ENCODE measurements around the gene LETMD1. TPM values are rescaled to one million over a fixed set of nuclear protein-coding genes. Genes with fewer than 3 reads are reported as not detected.

Gene LETMD1
- total RNA-seq, 1 donor from 2014 or later, result 37.1 TPM

- Mint-ChIP-seq H3K27me3 (ENCODE audit: unreplicated experiment) (peaks cover 3% of the 10 kb centered on the region), H3K4me3 (ENCODE audit: unreplicated experiment) (no peak overlapping the region), H3K27ac (ENCODE audit: unreplicated experiment) (no peak overlapping the region), H3K4me1 (ENCODE audit: low read depth, unreplicated experiment) (peaks cover 12% of the 10 kb centered on the region), H3K9me3 (ENCODE audit: unreplicated experiment) (no peaks in the 10 kb centered on the region), H3K36me3 (ENCODE audit: unreplicated experiment) (no peaks in the 10 kb centered on the region)
- DNase-seq, result no peak
- no peak for TF ChIP-seq CTCF (IDR thresholded peaks at IDR 0.05; ENCODE audit: partially characterized antibody, unreplicated experiment)
Observed at GRCh38 chr12:51028126-51028812, 19.9 kb upstream of the LETMD1 start.

- Mint-ChIP-seq H3K27ac (ENCODE audit: unreplicated experiment) (no peak overlapping the region), H3K36me3 (ENCODE audit: unreplicated experiment) (no peaks in the 10 kb centered on the region), H3K4me3 (ENCODE audit: unreplicated experiment) (no peak overlapping the region), H3K27me3 (ENCODE audit: unreplicated experiment) (peaks cover 3% of the 10 kb centered on the region), H3K4me1 (ENCODE audit: low read depth, unreplicated experiment) (peaks cover 12% of the 10 kb centered on the region), H3K9me3 (ENCODE audit: unreplicated experiment) (no peaks in the 10 kb centered on the region)
- DNase-seq, result no peak
- no peak for TF ChIP-seq CTCF (IDR thresholded peaks at IDR 0.05; ENCODE audit: partially characterized antibody, unreplicated experiment)
Observed at GRCh38 chr12:51028813-51029150, 19.3 kb upstream of the LETMD1 start.

- no peak for TF ChIP-seq CTCF (IDR thresholded peaks at IDR 0.05; ENCODE audit: partially characterized antibody, unreplicated experiment)
- H3K27me3 Mint-ChIP-seq (ENCODE audit: unreplicated experiment), result no peaks in the 10 kb centered on the region
- H3K27ac Mint-ChIP-seq (ENCODE audit: unreplicated experiment), result no peak overlapping the region
Observed at GRCh38 chr12:51033048-51033447, 15.1 kb upstream of the LETMD1 start.

GRCh38 chr12:51033457-51034089, 14.6 kb upstream of the LETMD1 start:
- Mint-ChIP-seq H3K27ac (ENCODE audit: unreplicated experiment) (no peak overlapping the region), H3K4me1 (ENCODE audit: low read depth, unreplicated experiment) (no peaks in the 10 kb centered on the region), H3K9me3 (ENCODE audit: unreplicated experiment) (no peaks in the 10 kb centered on the region), H3K4me3 (ENCODE audit: unreplicated experiment) (no peak overlapping the region), H3K27me3 (ENCODE audit: unreplicated experiment) (no peaks in the 10 kb centered on the region), H3K36me3 (ENCODE audit: unreplicated experiment) (no peaks in the 10 kb centered on the region)
- TF ChIP-seq CTCF (IDR thresholded peaks at IDR 0.05; ENCODE audit: partially characterized antibody, unreplicated experiment), result no peak
- DNase-seq, result no peak

More at GRCh38 chr12:51033048-51033447, 15.1 kb upstream of the LETMD1 start:
- Mint-ChIP-seq H3K36me3 (ENCODE audit: unreplicated experiment) (no peaks in the 10 kb centered on the region), H3K4me3 (ENCODE audit: unreplicated experiment) (no peak overlapping the region), H3K9me3 (ENCODE audit: unreplicated experiment) (no peaks in the 10 kb centered on the region), H3K4me1 (ENCODE audit: low read depth, unreplicated experiment) (no peaks in the 10 kb centered on the region)
- no peak for DNase-seq

GRCh38 chr12:51036279-51036678, 11.8 kb upstream of the LETMD1 start:
- Mint-ChIP-seq H3K36me3 (ENCODE audit: unreplicated experiment) (no peaks in the 10 kb centered on the region), H3K4me1 (ENCODE audit: low read depth, unreplicated experiment) (no peaks in the 10 kb centered on the region)

More at GRCh38 chr12:51036279-51036678, 11.8 kb upstream of the LETMD1 start:
- no peak for TF ChIP-seq CTCF (IDR thresholded peaks at IDR 0.05; ENCODE audit: partially characterized antibody, unreplicated experiment)
- no peak for DNase-seq
- no peak overlapping the region for H3K4me3 Mint-ChIP-seq (ENCODE audit: unreplicated experiment)
- no peak overlapping the region for H3K27ac Mint-ChIP-seq (ENCODE audit: unreplicated experiment)
- no peaks in the 10 kb centered on the region for H3K9me3 Mint-ChIP-seq (ENCODE audit: unreplicated experiment)
- no peaks in the 10 kb centered on the region for H3K27me3 Mint-ChIP-seq (ENCODE audit: unreplicated experiment)
